Suprapubic skin (tissue), 3 donors: ENCODE results near the gene SPECC1.

ENCODE experiments used
- CTCF ChIP-seq, 2 donors: fragments of 200-600 bp in 1 of 2; fragments of 450-650 bp in 1 of 2; sonication (generic) in 1 of 2; IDR thresholded peaks; one replicate each; pipeline ENCODE4 v1.5.1; 2016 to 2019; ENCODE audit warnings: antibody characterized with exemption in 2 of 2, mild to moderate bottlenecking in 1 of 2, moderate library complexity in 1 of 2
- EP300 ChIP-seq: sonication (generic); formaldehyde crosslinking; IDR thresholded peaks from one replicate; pipeline ENCODE4 v1.6.1; 2017; ENCODE audit warnings: antibody characterized with exemption

GRCh38 chr17:20206068-20206467, 196.9 kb downstream of the SPECC1 start:
- no peak for TF ChIP-seq CTCF (IDR thresholded peaks at IDR 0.05)
- no peak for TF ChIP-seq EP300
